PFSK-1 (cell line): ENCODE measurements around the gene PEX19.

ENCODE experiments used
- FOXP2 ChIP-seq: optimal IDR thresholded peaks from 2 replicates; pipeline ENCODE3; 2011; ENCODE audit warnings: borderline replicate concordance, control low read depth, inconsistent platforms; ENCODE audit not compliant: insufficient read depth; ENCODE audit errors: extremely low read length, extremely low read depth
- POLR2AphosphoS5 ChIP-seq: IDR thresholded peaks from 2 replicates; pipeline ENCODE4 v1.6.1; 2012; ENCODE audit warnings: low read depth, mild to moderate bottlenecking, control low read depth, low read length, moderate library complexity
- REST ChIP-seq, 2 experiments: IDR thresholded peaks; 2 replicates each; pipeline versions ENCODE4 v1.6.1 to v1.8.0; 2011 to 2012; ENCODE audit warnings: low read depth in 2 of 2, low read length in 2 of 2, control low read depth in 1 of 2, inconsistent platforms in 1 of 2, mild to moderate bottlenecking in 1 of 2, moderate library complexity in 1 of 2; ENCODE audit not compliant: insufficient read depth in 1 of 2
- SIN3A ChIP-seq: IDR thresholded peaks from 2 replicates; pipeline ENCODE4 v1.6.1; 2012; ENCODE audit warnings: mild to moderate bottlenecking, low read length, moderate library complexity, borderline replicate concordance; ENCODE audit not compliant: insufficient read depth
- TAF1 ChIP-seq: IDR thresholded peaks from 2 replicates; pipeline ENCODE4 v1.6.1; 2012; ENCODE audit warnings: low read length, control low read depth, borderline replicate concordance; ENCODE audit not compliant: insufficient read depth

The PEX19 gene

GRCh38 chr1:160228431-160228830, 56.5 kb downstream of the PEX19 start:
- TF ChIP-seq TAF1, result no peak
- TF ChIP-seq POLR2AphosphoS5, result no peak
- TF ChIP-seq FOXP2, result no peak
- TF ChIP-seq SIN3A, result no peak
- no peak for TF ChIP-seq REST (IDR thresholded peaks at IDR 0.05; ENCODE audit: insufficient read depth in 1 of 2, low read depth in 2 of 2, low read length in 2 of 2)

- TF ChIP-seq SIN3A (no peak), POLR2AphosphoS5 (no peak), TAF1 (no peak), REST (IDR thresholded peaks at IDR 0.05; ENCODE audit: insufficient read depth in 1 of 2, low read depth in 2 of 2, low read length in 2 of 2) (no peak), FOXP2 (no peak)
Measured at GRCh38 chr1:160227561-160227960, 57.4 kb downstream of the PEX19 start.

GRCh38 chr1:160227034-160227433, 57.9 kb downstream of the PEX19 start:
- TF ChIP-seq TAF1, result no peak
- no peak for TF ChIP-seq POLR2AphosphoS5
- no peak for TF ChIP-seq SIN3A
- TF ChIP-seq REST (IDR thresholded peaks at IDR 0.05; ENCODE audit: insufficient read depth in 1 of 2, low read depth in 2 of 2, low read length in 2 of 2), result no peak
- no peak for TF ChIP-seq FOXP2
